GM21717 (cell line): ENCODE results near the gene ELFN2.

Source experiments
- ATAC-seq: cut with Tn5 transposase; IDR thresholded peaks from one replicate; pipeline ENCODE4 v1.9.1; 2021; ENCODE audit warnings: mild to moderate bottlenecking, moderate library complexity; ENCODE audit not compliant: unreplicated experiment

ELFN2 gene

DNA sequence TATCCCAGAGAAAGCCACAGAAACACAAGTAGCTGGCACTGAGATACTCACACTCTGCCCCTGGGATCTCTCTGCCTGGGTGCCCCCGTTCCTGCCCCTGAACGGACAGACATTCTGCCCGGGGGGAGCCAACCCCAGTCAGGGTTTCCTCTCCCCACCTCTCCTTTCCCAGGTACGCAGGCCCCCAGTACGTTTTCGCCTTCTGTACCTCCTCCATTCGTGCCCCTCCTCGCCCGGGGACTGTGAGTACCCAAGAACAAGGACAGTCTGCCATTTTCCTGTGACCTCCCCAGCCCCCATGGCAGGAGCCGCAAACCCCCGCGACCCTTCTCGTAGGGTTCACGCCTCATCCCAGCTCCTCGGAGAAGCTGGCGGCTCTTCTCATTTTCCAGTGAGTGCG is 29.1 kb upstream of the ELFN2 start:
- ATAC-seq: no peak

DNA sequence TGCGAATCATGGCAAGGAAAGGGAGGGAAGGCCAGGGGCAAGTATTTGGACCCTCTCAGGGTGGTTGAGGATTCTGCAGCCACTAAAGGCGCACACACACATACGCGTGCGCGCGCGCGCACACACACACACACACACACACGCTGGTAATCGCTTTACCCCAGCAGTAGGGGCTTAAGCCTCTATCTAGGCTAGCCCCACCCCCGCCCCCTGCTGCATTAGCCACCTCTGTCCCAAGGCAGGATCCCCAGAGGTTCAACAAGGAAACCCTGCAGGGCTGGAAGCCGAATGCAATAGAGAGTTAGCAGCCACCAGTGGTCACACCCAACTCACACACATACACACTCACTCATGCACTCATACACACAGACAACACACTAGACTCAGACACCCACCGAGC is 28.6 kb upstream of the ELFN2 start:
- ATAC-seq: no peak

DNA sequence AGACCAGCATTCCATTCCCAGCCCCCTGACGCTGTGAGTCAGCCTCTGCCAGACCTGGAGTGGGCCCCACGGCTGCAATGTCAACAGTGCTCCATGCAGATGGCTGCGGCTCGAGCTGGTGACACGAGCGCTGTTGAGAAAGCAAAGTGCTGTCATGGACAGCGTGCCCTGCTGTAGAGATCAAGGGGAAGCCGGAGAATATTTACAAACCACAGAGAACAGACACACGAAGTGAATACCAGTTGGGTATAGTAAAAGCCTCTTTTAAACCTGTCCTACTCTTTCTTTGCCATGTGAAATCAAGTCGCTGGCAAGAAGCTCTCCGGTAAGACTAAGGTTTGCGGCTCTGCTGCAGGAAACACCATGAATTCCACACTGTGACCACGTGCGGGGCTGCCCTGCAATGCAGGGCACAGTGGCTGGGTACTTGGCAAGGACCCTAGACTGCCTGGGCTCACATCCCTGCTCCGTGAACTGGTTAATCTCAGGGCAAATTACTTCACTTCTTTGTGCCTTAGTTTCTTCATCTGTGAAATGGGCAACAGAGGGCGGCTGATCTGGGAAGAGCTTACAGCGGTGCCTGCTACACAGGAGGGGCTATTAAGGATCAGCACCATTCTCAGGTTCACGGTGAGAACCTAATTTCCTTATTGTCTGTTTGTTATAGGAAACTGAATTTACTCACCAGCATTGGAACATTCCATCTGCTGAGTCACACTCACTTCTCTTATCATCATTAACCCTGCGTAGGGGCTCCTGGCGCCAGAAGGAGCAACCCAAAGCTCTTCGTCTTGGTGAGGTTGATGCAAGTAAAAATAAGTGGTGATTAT is 27.8 kb upstream of the ELFN2 start:
- no peak for ATAC-seq

DNA sequence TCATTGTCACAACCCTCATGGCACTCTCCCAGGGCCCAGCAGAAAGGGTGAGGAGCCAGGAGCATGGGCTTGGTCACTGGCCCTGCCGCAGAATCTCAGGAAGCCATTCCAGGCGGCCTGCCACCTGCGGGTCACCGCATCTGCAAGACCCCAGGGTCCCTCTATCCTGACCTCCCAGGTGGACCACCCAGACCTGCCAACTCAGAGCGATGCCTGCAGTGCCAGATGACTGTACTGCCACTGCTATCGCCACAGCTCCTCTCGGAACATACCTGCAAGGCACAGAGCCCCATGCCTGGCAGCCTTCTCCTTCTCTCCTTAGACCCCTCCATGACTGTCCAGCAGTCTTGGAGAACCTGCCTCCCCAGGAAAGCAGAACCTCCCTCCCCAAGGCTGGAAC is 26.4 kb upstream of the ELFN2 start:
- ATAC-seq: no peak

DNA sequence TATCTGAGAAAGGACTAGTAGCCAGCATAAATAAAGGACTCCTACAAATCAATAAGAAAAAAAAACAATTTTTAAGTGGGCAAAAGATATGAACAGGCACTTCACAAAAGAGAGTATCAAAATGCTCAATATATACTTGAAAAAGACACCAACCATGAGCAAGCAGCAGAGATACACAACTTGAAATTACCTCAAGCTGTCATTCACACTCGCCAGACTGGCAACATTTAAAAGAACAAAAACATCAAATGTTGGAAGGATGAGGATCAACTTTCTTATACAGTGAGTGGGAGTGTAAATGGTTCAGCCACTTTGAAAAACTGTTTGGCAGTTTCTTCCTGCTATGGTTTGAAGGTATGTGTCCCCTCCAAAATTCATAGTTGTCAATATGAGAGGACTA is 23.9 kb upstream of the ELFN2 start:
- ATAC-seq: no peak

DNA sequence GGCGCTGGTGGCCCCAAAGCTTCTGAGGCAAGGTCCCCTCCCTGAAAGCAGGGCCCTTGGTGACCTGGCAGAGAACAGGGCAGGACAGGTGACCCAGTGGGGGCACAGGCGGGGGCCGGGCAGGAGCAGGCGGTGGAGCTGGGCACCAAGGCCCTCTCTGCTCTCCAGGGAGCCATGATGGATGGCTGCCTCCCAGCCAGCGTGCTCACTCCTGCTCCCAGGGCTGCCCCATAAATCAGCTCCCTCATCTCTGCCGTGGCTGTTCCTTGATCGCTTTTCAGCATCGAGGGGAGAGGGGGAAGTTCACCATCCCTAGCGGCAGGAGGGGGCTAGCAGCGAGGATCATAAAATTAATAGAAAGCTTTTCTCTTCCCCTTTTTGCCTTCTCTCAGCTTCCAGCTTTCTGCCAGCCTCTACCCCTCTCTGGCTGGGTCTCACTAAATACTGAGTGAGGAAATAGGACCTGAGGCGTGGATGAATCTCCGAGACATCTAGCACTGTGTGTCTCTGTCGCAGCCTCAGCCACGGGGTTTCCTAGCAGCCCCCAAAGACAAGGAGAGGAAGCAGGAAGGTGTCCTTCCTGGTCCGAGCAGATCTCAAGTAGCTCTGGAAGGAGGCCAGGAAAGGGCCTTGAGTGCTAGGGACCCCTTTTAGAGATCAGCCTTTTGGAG is 22.2 kb upstream of the ELFN2 start:
- ATAC-seq: no peak

DNA sequence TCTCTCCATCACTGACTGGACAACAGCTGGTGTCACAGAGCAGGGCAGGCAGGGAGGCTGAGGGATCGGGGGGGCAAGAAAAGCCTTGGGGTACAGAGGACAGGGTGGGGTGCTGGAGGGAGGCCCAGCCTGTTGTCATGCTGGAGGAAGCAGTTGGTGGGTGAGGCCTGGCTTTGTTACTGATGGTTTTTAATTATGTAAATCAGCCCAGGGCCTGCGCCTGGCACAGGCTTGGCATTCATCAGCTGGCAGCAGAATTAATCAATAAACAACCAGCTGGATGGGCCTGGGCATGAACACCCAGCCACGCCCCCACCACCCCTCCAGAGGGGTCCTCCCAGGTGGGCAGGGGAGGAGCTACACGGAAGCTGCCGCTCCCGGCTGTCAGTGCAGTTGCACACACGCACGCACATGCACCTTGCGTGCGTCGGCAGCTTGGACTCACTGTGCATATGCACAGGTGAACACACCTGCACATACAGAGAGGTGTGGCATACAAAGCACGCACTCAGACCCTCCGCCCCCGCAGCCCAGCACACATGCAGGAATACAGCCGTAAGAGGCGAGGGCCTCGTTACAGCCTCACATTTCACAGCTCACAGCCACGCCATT is 21.3 kb upstream of the ELFN2 start:
- ATAC-seq: no peak

DNA sequence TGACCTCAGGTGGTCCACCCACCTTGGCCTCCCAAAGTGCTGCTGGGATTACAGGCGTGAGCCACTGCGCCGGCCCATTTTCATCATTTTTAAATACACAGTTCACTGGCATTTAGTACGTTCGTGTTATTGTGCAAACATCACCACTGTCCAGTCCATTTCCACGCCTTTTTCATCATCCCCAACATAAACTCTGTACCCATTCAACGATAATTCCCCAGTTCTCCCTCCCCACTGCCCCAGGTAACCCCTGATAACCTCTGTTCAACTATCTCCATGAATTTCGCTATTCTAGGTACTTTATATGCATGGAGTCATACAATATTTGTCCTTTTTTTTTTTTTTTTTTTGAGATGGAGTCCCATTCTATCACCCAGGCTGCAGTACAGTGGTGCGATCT is 18.2 kb upstream of the ELFN2 start:
- ATAC-seq: no peak

DNA sequence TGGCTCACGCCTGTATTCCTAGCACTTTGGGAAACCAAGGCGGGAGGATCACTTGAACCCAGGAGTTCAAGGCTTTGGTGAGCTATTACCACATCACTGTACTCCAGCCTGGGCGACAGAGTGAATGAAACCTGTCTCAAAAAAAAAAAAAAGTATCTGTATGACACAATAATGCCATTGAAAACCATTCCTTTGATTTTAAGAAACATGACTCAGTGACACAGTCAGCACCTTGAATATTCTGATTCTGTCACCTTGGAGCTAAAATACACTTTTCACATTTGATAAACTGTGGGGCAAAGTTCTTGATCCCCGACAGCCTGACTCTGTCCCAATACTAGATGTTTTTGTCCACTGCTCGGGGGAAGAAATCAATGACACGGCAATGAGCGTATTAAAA is 16.7 kb upstream of the ELFN2 start:
- ATAC-seq: no peak

DNA sequence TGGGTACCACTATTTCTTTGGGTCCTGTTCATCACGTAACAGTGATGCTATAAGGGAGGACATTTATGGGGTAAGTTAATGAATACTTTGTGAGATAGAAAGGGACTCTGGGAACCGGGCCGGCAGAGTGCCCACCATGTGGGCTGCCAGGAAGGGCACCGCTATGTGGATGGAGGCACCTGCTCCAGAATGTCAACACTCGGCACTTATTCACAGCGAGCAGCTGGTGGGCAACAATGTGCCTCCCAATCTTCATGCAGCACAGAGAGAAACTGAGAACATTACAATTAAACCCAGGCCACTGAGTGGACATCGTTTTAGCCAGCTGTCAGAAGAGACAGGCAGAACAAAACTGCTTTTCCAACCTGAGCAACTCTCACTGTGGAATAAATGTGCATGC is 15.8 kb upstream of the ELFN2 start:
- ATAC-seq: no peak

DNA sequence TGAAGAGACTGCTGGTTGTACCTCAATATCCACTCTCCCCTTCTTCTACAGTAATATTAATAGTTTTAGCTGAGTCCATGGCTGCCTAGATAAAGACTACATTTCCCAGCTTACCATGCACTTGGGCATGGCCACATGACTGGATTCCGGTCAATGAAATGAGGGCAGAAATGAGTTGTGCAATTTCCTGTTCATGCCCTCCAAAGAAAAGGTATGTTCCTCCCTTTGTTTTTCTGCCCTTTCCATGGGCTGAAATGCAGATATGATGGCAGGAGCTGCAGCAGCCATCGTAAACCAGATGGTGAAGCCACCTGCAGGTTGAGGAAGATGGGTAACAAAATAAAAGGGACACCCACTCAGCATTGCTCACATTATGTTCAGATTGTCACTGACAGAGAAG is 15.3 kb upstream of the ELFN2 start:
- ATAC-seq: no peak

DNA sequence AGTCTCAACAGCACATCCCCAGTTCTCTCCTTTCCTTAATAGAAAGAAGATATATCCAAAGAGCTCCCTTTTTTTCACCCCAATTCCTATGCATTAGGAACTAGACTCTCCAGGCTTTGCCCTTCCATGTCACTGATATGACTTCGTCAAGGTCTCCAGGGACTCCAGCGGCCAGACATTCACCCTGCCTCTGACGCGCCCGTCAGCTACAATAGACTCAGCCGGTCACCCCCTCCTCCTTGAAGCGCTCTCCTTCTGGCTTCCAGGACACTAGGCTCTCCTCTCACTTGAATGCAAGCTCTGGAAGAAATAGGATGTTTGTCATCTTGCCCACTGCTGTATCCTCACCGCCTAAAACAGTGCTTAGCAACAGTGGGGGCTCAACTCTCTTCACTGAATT is 14.9 kb upstream of the ELFN2 start:
- no peak for ATAC-seq

DNA sequence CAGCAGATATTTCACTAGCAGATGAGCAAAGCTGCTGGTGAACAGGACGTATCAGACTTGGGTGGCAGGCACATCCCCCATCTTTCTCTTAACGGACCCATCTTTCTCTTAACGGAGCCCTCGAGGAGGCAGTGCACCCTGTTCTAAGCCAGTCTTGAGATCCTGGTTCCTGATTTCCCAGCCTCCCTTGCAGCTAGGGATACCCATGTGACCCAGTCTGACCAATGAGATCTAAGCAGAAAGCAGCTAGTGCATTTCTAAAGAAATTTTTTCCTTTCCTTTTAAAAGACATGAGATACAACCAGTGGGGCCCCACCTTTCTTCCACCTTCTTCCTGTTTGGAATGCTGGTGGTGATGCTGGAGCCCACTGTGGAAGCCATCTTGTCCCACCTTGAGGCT is 13.6 kb upstream of the ELFN2 start:
- ATAC-seq: no peak

DNA sequence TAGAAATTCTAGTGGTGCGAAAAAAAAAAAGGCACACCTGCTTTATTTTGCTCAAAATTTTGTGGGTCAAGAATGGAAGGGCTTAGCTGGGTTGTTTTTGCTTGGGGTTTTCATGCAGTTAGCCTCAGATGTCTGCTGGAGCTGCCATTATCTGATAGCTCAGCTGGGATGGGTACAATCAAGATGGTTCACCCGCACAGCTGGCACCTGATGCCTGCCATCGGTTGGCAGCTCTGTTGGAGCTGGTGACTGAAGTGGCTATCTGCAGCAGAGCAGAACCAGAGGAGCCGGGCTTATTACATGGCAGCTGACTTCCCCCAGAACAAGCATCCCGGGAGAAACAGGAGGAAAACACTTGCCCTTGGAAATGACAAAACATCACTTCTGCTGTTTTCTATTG is 12.1 kb upstream of the ELFN2 start:
- no peak for ATAC-seq

DNA sequence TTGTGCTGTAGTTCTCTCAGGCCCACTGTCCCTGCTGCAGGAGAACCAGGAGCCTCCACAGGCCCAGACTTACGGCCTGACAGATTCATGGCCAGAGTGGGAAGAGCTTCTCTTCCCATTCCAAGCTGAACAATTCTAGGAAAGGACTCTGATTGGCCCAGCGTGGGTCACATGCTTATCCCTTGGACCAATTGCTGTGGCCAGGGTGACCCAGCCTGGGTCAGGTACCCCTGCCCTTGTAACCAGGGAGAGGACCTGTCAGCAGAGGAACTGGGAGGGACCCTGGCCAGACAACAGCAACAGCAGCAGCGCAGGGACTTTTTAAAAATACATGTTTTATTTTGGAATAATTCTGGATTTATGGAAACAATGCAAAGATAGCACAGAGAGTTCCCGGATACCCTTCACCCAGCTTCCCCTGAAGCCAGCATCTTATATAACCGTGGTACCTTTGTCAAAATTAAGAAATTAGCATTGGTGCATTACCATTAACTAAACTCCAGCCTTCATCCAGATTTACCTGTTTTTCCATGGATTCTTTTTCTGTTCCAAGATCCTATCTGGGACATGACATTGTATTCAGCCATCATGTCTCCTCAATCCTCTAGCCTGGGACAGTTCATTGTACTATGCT is 8.8 kb upstream of the ELFN2 start:
- ATAC-seq: no peak

DNA sequence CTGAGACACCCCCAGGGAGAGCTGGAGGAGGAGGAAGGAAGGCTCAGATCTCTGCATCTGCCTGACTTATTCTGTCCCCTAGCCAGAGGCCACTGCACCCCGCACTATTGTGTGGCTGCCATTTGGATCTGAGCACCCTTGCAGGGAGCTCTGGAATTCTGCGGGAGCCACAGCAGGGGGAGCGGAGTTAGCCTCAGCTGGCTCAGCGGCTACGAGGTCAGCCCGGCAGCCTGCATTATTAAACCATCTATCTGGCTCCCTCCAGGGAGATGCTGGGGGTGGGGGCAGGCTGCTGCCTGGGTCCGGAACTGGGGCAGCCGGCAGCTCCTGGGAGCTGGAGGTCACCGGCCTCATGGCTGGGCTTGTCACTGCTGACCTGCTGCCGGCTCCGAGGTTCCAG is 6.5 kb upstream of the ELFN2 start:
- ATAC-seq: no peak

DNA sequence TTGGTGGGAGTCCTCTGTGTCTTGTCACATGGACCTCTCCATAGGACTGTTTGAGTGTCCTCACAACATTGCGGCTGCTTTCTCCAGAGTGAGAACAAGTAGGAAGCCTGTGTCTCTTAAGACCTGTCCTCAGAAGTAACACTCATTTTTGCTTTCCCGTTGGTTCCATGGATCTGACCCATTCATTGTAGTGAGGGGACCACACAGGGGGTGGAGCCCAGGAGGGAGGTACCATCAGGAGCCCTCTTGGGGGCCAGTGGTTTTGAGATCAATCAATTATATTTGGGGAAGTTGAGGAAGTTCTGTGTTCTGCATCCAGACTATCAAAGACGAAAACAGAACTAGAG is 5.4 kb upstream of the ELFN2 start:
- no peak for ATAC-seq

DNA sequence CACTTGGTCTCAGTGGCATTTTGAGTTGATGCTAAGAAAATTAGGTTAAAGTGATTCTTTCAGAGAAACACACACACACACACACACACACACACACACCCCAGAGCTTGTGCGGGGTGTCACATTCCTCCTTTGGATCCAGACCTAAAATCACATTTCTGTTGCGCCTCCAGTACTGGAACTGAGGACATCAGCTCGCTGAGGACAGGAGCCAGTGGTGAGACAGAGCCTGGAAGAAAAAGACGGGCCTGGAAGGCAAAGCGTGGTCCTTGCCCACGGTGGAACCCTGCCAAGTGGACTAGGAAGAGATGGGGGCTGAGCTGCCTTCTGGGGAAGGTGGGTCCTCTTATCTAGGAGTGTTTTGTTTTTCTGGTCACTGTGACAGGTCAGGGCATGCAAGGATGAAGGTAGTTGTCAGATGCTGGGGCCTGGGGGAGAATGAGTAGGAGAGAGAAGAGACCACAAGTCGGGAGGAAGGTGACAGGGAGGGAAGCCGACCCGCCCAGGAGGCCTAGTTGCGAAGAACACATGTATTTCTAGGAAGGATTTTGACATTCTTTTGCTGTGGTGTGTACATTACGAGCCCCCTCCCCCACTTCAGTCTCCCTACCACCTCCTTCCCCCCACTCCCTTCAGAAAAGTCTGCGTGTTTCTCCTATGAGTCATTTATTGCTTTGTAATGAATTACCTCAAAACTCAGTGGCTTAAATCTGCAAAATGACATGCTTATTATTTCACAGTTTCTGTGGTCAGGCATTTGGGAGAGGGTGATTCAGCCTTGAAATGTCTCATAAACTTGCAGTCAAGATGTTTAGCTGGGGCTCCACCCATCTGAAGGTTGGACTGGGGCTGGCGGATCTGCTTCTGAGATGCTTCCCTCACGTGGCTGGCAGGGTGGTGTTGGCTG is 4.8 kb upstream of the ELFN2 start:
- ATAC-seq: no peak

DNA sequence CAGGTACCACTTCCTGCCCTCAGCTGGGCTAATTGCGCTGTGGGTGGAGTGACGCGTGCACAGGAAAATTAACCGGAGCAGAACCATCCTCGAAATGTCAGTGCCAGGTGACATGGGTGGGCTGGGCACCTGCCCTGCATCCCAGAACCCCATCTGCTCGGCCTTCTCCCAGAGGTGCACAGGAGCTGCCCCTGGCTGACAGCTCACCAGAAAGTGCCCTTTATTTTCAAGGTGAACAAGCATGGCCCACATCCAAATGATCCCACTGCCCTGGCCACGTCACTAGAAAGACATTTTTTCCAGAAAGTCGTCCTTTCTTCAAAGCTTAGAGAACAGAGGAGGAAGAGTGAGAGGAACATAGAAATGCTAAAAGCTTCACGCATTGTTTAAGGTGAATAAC is 4.1 kb upstream of the ELFN2 start:
- no peak for ATAC-seq

DNA sequence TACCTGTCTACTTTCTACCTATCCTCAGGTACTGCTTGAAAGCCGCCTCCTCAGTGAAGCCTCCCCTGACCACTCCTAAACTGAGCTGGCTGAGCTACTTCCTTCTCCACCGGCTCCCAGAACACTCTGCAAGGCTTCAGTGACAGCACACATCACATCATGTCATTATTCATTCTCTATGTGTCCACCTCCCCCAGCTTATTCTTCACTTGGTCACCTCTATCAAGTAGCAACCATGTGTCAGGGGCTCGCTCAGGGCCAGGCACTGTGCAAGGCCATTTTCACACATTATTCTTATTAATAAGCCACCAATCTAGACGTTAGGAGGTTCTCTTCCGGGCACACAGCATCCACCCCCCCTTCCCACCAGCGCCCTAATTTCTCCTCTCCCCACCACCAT is 3.7 kb upstream of the ELFN2 start:
- no peak for ATAC-seq
